ENCODE measurements around the gene NARS2. TPM values are rescaled to one million over a fixed set of nuclear protein-coding genes. Genes with fewer than 3 reads are reported as not detected.
"Not testable (repeated sequence)": the region's sequence is repeated elsewhere in the genome, so short reads cannot be mapped to it uniquely, and the experiment has no call there.

The NARS2 gene
- total RNA-seq, 2 donors from 2014 or later = 14.3 to 21.1 TPM

GRCh38 chr11:78470861-78471442 is 103.7 kb downstream of the NARS2 start:
- no peak overlapping the region for H3K27ac Mint-ChIP-seq

GRCh38 chr11:78469896-78470295 is 104.8 kb downstream of the NARS2 start:
- Mint-ChIP-seq H3K4me1 (peaks cover 10% of the 10 kb centered on the region), H3K9me3 (no peaks in the 10 kb centered on the region), H3K36me3 (ENCODE audit: low read depth) (peaks cover 23% of the 10 kb centered on the region), H3K27me3 (no peaks in the 10 kb centered on the region), H3K4me3 (no peak overlapping the region), H3K27ac (no peak overlapping the region)
- no peak for ATAC-seq (replicated peaks)

More at GRCh38 chr11:78470861-78471442, 103.7 kb downstream of the NARS2 start:
- H3K36me3 Mint-ChIP-seq (ENCODE audit: low read depth) = peaks cover 18% of the 10 kb centered on the region
- H3K4me1 Mint-ChIP-seq = peaks cover 1% of the 10 kb centered on the region
- ATAC-seq (replicated peaks) = no peak
- H3K27me3 Mint-ChIP-seq = no peaks in the 10 kb centered on the region
- H3K4me3 Mint-ChIP-seq = no peak overlapping the region
- no peaks in the 10 kb centered on the region for H3K9me3 Mint-ChIP-seq

GRCh38 chr11:78467931-78468330 is 106.7 kb downstream of the NARS2 start:
- Mint-ChIP-seq H3K36me3 (ENCODE audit: low read depth) (peaks cover 26% of the 10 kb centered on the region), H3K9me3 (no peaks in the 10 kb centered on the region), H3K4me3 (no peak overlapping the region), H3K4me1 (peaks cover 10% of the 10 kb centered on the region), H3K27ac (no peak overlapping the region), H3K27me3 (no peaks in the 10 kb centered on the region)
- ATAC-seq (replicated peaks) = no peak

- no peak for ATAC-seq (replicated peaks)
- H3K4me3 Mint-ChIP-seq = no peak overlapping the region
- peaks cover 10% of the 10 kb centered on the region for H3K4me1 Mint-ChIP-seq
- no peaks in the 10 kb centered on the region for H3K27me3 Mint-ChIP-seq
- H3K9me3 Mint-ChIP-seq = no peaks in the 10 kb centered on the region
- H3K27ac Mint-ChIP-seq = no peak overlapping the region
- H3K36me3 Mint-ChIP-seq (ENCODE audit: low read depth) = peaks cover 22% of the 10 kb centered on the region
Observed at GRCh38 chr11:78467370-78467769, 107.3 kb downstream of the NARS2 start.

DNA sequence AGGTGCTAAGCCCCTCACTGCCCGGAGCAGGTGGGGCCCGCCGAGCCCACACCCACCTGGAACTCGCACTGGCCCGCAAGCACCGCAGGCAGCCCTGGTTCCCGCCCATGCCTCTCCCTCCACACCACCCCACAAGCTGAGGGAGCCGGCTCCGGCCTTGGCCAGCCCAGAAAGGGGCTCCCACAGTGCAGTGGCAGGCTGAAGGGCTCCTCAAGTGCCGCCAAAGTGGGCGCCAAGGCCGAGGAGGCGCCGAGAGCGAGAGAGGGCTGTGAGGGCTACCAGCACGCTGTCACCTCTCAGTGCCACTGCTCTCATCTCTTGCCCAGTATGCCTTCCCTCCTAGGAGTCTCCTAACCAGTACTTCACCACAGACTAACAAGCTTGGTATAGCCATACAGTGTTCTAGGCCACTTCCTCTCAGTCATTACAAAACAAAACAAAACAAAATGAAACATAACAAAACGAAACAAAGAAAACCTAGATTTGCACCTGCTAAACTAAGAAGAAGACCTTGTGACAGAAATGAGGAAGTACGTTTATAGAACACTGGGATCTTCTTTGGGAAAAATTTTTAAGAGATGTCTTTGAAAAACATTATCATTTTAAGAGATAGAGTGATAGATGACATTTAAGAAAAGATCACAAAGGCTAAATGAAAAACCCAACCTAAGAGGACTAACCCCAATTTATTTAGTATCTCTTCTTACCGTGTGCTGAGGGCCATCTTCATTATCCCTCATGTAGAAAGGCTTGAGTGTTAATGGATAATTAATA is 109.3 kb downstream of the NARS2 start:
- H3K36me3 Mint-ChIP-seq (ENCODE audit: low read depth) = peaks cover 40% of the 10 kb centered on the region
- peak overlapping the region; percentile 72 for H3K4me3 Mint-ChIP-seq
- H3K9me3 Mint-ChIP-seq = no peaks in the 10 kb centered on the region
- H3K4me1 Mint-ChIP-seq = peaks cover 10% of the 10 kb centered on the region
- H3K27me3 Mint-ChIP-seq = no peaks in the 10 kb centered on the region
- peak overlapping the region; percentile 93 for H3K27ac Mint-ChIP-seq
- peak; percentile 100 for ATAC-seq (replicated peaks)

DNA sequence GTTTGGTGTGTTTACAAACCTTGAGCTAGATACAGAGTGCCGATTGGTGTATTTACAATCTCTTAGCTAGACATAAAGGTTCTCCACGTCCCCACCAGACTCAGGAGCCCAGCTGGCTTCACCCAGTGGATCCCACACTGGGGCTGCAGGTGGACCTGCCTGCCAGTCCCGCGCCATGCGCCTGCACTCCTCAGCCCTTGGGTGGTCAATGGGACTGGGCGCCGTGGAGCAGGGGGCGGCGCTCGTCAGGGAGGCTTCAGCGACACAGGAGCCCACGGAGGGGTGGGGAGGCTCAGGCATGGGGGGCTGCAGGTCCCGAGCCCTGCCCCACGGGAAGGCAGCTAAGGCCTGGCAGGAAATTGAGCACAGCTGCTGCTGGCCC is 109.9 kb downstream of the NARS2 start:
- ATAC-seq (replicated peaks); H3K27ac Mint-ChIP-seq; H3K4me1 Mint-ChIP-seq; H3K27me3 Mint-ChIP-seq; H3K9me3 Mint-ChIP-seq: not testable (repeated sequence)
- Mint-ChIP-seq H3K36me3 (ENCODE audit: low read depth) (peaks cover 45% of the 10 kb centered on the region), H3K4me3 (peak overlapping the region; percentile 72)

DNA sequence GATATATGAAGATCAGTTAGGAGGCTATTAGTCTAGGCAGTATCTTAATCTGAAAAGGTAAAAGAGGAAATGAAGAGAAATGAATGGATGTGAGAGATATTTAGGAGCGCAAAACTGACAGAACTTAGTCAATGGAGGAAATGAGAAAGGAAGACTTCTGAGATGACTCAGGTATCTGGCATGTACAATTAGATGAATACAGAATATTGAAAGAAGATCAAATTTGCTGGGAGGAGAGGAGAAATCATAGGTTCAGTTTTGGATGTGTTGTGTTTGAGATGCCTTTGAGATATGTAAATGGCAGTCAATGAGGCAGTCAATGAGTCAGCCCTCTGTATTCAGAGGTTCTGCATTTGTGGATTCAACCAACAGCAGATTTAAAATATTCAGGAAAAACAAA is 114.2 kb downstream of the NARS2 start:
- no peaks in the 10 kb centered on the region for H3K27me3 Mint-ChIP-seq
- no peaks in the 10 kb centered on the region for H3K9me3 Mint-ChIP-seq
- H3K27ac Mint-ChIP-seq = peak overlapping the region; percentile 4
- H3K4me1 Mint-ChIP-seq = peaks cover 4% of the 10 kb centered on the region
- H3K4me3 Mint-ChIP-seq = no peak overlapping the region
- H3K36me3 Mint-ChIP-seq (ENCODE audit: low read depth) = peaks cover 64% of the 10 kb centered on the region
- ATAC-seq (replicated peaks) = peak; percentile 30

DNA sequence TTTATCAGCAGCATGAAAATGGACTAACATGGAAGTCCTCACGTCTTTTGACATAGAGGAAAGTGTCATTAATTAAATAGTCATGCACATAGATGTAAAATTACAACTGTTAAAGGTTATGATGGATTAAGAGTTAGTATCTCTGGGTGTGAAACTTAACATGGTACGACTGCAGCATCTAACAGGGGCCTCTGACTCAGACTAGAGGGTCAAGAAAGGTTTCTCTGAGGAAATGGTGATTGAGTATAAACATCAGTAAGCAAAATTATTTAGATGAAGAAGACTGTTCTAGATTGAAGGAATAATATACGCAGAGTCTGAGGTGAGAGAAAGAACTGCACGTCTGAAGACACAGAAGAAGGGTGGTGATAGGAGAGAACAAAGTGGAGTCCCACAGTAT is 114.9 kb downstream of the NARS2 start:
- no peak overlapping the region for H3K4me3 Mint-ChIP-seq
- H3K9me3 Mint-ChIP-seq = no peaks in the 10 kb centered on the region
- ATAC-seq (replicated peaks) = no peak
- H3K27ac Mint-ChIP-seq = no peak overlapping the region
- peaks cover 60% of the 10 kb centered on the region for H3K36me3 Mint-ChIP-seq (ENCODE audit: low read depth)
- no peaks in the 10 kb centered on the region for H3K27me3 Mint-ChIP-seq
- H3K4me1 Mint-ChIP-seq = no peaks in the 10 kb centered on the region

DNA sequence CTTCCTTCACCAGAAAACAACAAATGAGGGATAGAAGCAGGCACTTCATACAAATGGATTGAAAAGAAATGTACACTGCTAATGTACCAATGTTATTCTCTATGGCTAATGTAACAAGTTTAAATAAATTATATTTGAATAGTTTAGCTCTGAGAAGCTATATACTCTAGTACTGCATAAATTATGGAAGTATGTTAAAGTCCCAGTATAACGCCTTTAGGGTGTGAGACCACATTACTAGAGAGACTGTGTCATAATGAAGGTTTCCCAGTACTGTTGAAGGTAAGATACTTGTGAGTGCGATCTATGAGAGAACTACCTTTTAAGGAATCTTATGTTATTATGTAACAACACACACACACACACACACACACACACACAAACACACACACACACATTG is 117.2 kb downstream of the NARS2 start:
- Mint-ChIP-seq H3K4me1 (peaks cover 5% of the 10 kb centered on the region), H3K27ac (no peak overlapping the region), H3K9me3 (no peaks in the 10 kb centered on the region), H3K27me3 (no peaks in the 10 kb centered on the region), H3K4me3 (no peak overlapping the region), H3K36me3 (ENCODE audit: low read depth) (peaks cover 49% of the 10 kb centered on the region)
- no peak for ATAC-seq (replicated peaks)

DNA sequence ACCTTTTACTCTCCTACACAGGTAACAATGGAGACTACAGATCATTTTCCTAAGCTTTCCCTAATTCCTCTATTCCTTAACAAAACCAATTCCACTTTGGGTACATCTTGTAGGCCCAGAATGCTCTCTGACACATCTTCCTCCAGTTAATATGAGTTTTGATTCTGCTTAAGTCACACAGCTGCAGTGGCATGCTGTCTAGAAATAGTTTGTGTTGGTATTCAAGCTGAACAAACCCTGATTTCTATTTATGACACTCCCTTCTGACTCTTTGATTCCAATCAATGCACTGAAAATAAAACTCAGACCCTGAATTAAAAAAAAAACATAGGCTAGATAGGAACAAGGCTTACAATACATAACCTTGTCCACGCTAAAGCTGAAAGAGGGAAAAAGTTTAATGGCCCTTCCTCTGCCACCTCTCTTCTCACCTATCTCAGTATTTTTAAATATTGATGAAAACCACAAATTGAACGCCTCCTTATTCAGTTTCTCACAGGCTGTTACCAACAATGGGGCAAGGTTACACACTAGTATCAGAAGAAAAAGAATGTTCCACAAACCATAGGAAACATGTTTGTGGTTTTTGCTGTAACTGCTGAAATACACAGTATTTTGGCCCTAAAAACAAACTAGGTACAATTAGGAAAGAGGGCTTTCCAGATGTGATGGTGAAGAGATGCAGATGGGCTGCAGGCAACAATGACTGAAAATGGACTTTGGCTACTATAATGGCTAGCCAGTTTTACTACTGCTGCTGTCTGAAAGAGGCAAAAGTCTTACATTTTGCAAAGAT is 121.3 kb downstream of the NARS2 start:
- no peak for ATAC-seq (replicated peaks)
- Mint-ChIP-seq H3K36me3 (ENCODE audit: low read depth) (peaks cover 12% of the 10 kb centered on the region), H3K27me3 (no peaks in the 10 kb centered on the region), H3K9me3 (no peaks in the 10 kb centered on the region), H3K4me3 (no peak overlapping the region), H3K27ac (peak overlapping the region; percentile 13), H3K4me1 (peaks cover 5% of the 10 kb centered on the region)

DNA sequence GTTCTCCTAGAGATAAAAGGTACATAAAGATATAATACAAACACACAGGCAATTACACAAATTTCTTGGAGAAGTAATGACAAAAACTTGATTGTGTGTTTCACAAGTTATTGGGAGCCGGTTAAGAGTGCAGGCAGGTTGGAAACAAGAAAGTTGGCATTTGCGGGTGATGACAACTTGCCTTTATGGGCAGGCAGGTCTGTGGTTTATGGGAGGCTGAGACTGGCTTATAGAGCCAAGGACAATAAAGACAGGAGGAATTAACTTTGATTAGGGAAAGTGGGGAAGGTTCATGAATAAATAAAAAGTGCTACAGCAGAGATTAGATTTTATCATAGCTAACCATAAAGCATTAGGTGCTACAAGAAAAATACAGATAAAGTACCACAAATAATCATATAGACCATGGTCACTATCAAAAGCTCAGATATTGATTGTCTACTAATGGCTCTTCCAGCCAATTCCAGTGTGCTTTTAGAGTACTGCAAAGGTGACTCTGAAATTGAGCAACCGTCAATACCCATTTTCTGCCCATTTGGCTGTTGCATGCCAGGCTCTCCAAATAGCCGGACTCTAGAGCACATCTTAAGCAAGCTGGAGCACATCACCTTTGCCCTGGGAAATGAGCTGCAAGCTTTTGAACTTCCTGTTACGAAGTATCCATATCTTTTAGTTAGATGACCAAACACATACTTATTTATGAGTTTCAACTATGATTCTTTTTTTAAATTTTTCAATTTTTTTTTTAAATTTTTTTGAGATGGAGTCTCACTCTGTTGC is 123.1 kb downstream of the NARS2 start:
- H3K36me3 Mint-ChIP-seq (ENCODE audit: low read depth) = peaks cover 2% of the 10 kb centered on the region
- no peak for ATAC-seq (replicated peaks)
- no peak overlapping the region for H3K4me3 Mint-ChIP-seq
- H3K27me3 Mint-ChIP-seq = no peaks in the 10 kb centered on the region
- H3K27ac Mint-ChIP-seq = no peak overlapping the region
- peaks cover 5% of the 10 kb centered on the region for H3K4me1 Mint-ChIP-seq
- no peaks in the 10 kb centered on the region for H3K9me3 Mint-ChIP-seq

- Mint-ChIP-seq H3K4me3 (no peak overlapping the region), H3K36me3 (ENCODE audit: low read depth) (no peaks in the 10 kb centered on the region), H3K9me3 (no peaks in the 10 kb centered on the region), H3K4me1 (peaks cover 5% of the 10 kb centered on the region), H3K27ac (peak overlapping the region; percentile 9), H3K27me3 (no peaks in the 10 kb centered on the region)
- no peak for ATAC-seq (replicated peaks)
Observed at GRCh38 chr11:78450866-78451265, 123.8 kb downstream of the NARS2 start.

GRCh38 chr11:78449866-78450265 is 124.8 kb downstream of the NARS2 start:
- no peak overlapping the region for H3K4me3 Mint-ChIP-seq
- H3K36me3 Mint-ChIP-seq (ENCODE audit: low read depth) = no peaks in the 10 kb centered on the region
- H3K27ac Mint-ChIP-seq = no peak overlapping the region
- no peaks in the 10 kb centered on the region for H3K9me3 Mint-ChIP-seq
- no peak for ATAC-seq (replicated peaks)
- H3K27me3 Mint-ChIP-seq = no peaks in the 10 kb centered on the region
- H3K4me1 Mint-ChIP-seq = peaks cover 5% of the 10 kb centered on the region

DNA sequence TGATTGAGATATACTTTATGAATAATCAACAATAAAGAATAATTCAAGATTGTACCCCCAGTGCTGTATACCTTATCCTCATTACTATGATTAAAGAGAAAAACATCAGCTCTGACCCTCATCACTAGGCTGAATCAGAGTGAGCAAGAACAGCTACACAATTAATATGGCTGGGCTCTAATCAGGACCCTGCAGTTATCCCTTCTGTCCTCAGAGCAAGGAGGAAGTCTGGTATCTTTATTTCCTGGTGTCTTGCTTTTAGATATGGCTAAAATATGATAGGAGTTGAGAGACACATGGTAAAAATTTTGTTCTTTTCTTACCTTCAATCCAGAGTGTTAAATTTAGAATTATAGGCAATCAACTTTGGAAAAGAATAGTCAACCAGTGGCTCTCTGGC is 128.5 kb downstream of the NARS2 start:
- no peak for ATAC-seq (replicated peaks)
- Mint-ChIP-seq H3K27me3 (no peaks in the 10 kb centered on the region), H3K9me3 (no peaks in the 10 kb centered on the region), H3K36me3 (ENCODE audit: low read depth) (peaks cover 26% of the 10 kb centered on the region), H3K4me3 (no peak overlapping the region), H3K4me1 (no peaks in the 10 kb centered on the region), H3K27ac (no peak overlapping the region)

Data from activated T-helper 17 cell treated with anti-CD3 and anti-CD28 coated beads, Interleukin-2, amount 50 U/mL, for 72 hours (primary cell).